Endothelial cell of hepatic sinusoid (primary cell): Measurements from ENCODE around the gene MDM4.
"Not testable (repeated sequence)": the region's sequence is repeated elsewhere in the genome, so short reads cannot be mapped to it uniquely, and the experiment has no call there.

Experiments used
- in situ Hi-C: cut with HindIII; loops from 2 replicates; pipeline ENCODE4 v1.10.0; 2017; ENCODE audit warnings: low sequenced_read_pairs

Gene MDM4

GRCh38 chr1:204516180-204516879 lies at the start of gene MDM4:
Gene MDM4, plus strand, starts transcription at chr1:204516406. Its CDS starts 9,113 bp downstream, at chr1:204525519.
- in situ Hi-C loops = no loop called here

GRCh38 chr1:204466416-204467405 lies 49.5 kb upstream of the MDM4 start:
- in situ Hi-C loops = no loop called here

GRCh38 chr1:204468206-204468605 lies 48.0 kb upstream of the MDM4 start:
- in situ Hi-C loops = no loop called here

- in situ Hi-C loops = no loop called here
Observed at GRCh38 chr1:204468766-204469302, 47.4 kb upstream of the MDM4 start.

GRCh38 chr1:204469304-204469703 lies 46.9 kb upstream of the MDM4 start:
- in situ Hi-C loops = no loop called here

- in situ Hi-C loops = no loop called here
Observed at GRCh38 chr1:204471687-204472086, 44.5 kb upstream of the MDM4 start.

- in situ Hi-C loops = no loop called here
Observed at GRCh38 chr1:204472660-204473059, 43.5 kb upstream of the MDM4 start.

GRCh38 chr1:204473400-204473965 lies 42.7 kb upstream of the MDM4 start:
- in situ Hi-C loops = no loop called here

- in situ Hi-C loops = no loop called here
Observed at GRCh38 chr1:204475656-204476432, 40.4 kb upstream of the MDM4 start.

GRCh38 chr1:204476563-204476962 lies 39.6 kb upstream of the MDM4 start:
- in situ Hi-C loops = no loop called here

GRCh38 chr1:204477036-204477740 lies 39.0 kb upstream of the MDM4 start:
- in situ Hi-C loops = no loop called here

- in situ Hi-C loops = no loop called here
Observed at GRCh38 chr1:204478172-204478899, 37.9 kb upstream of the MDM4 start.

GRCh38 chr1:204478921-204479320 lies 37.3 kb upstream of the MDM4 start:
- in situ Hi-C loops = no loop called here

- in situ Hi-C loops = no loop called here
Observed at GRCh38 chr1:204479387-204480136, 36.6 kb upstream of the MDM4 start.

GRCh38 chr1:204480515-204480914 lies 35.7 kb upstream of the MDM4 start:
- in situ Hi-C loops = no loop called here

GRCh38 chr1:204483791-204484190 lies 32.4 kb upstream of the MDM4 start:
- in situ Hi-C loops = no loop called here

GRCh38 chr1:204486513-204487255 lies 29.5 kb upstream of the MDM4 start:
- in situ Hi-C loops = not testable (repeated sequence)

GRCh38 chr1:204487256-204487615 lies 29.0 kb upstream of the MDM4 start:
- in situ Hi-C loops = no loop called here
